Renal cortical epithelial cell (primary cell): ENCODE measurements around the gene USP20. TPM values are rescaled to one million over a fixed set of nuclear protein-coding genes. Genes with fewer than 3 reads are reported as not detected.

Source experiments
- DNase-seq: peaks from one replicate; pipeline ENCODE4 v3.0.0-alpha.2; 2011; ENCODE audit warnings: low read depth
- total RNA-seq: library from RNA; depleted of rRNA; stranded (reverse); fragments of >200 nt; gene quantifications from 2 replicates; pipeline ENCODE4 v1.2.3, GENCODE V29; 2014

Gene USP20
- total RNA-seq, 1 donor from 2014 or later: 18.4 TPM

DNA sequence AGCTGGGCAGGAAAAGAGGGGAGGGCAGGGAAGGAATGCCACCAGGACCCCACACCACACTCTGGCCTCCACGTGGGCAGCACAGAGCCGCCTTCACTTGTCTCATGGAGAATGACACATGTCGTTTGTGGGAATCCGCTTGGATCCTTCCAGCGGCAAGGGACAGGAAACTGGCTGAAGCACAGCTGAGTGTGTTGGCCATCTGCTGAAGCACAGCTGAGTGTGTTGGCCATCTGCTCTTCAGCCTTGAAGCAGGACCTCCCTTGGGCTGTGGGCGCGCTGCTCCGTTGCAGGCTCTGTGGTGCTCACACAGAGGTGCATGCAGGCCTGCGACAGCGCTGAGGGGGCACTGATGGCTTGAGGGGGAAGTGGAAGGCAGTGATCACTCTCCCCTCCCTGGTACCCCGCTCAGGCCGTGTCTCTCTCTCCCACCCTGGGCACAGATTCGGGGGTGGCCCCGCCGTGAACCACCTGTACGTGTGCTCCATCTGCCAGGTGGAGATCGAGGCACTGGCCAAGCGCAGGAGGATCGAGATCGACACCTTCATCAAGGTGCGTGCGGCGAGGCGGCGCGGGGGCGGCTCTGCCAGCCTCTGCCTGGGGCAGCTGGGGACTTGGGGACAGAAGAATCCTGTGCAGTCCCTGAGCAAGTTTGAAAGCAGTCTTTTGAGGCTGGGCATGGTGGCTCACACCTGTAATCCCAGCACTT lies 40.6 kb downstream of the USP20 start:
- DNase-seq: no peak

DNA sequence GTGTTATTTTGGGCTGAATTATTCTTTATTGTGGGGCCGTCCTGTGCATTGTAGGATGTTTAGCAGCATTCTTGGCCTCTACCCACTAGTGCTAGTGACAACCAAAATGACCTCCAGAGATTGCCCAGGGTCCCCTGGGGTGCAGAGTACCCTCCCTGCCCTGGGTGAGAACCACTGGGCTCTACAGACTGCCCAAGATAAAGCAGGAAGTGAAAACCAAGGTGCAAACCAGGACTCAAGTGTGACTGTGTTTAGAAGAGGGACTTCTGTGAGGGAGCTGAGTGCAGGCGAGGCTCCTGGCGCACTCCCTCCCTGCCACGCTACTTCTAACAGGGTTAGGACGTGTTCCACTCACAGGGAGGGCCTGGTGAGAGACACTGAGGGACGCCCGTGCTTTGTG lies 41.6 kb downstream of the USP20 start:
- no peak for DNase-seq

DNA sequence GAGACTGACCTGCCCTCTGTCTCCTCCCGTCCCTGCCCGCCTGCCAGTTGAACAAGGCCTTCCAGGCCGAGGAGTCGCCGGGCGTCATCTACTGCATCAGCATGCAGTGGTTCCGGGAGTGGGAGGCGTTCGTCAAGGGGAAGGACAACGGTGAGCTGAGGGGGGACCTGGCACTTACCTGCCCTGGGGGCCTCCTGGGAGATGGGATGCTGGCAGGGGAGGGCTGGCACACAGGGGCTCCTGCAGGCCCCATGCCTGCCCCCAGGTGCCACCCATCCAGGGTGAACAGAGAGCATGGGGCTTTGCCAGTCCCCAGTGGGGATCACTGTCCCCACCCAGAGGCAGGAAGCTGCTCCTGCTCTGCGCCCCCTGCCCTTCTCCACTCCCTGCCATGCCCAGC lies 43.0 kb downstream of the USP20 start:
- DNase-seq: no peak

DNA sequence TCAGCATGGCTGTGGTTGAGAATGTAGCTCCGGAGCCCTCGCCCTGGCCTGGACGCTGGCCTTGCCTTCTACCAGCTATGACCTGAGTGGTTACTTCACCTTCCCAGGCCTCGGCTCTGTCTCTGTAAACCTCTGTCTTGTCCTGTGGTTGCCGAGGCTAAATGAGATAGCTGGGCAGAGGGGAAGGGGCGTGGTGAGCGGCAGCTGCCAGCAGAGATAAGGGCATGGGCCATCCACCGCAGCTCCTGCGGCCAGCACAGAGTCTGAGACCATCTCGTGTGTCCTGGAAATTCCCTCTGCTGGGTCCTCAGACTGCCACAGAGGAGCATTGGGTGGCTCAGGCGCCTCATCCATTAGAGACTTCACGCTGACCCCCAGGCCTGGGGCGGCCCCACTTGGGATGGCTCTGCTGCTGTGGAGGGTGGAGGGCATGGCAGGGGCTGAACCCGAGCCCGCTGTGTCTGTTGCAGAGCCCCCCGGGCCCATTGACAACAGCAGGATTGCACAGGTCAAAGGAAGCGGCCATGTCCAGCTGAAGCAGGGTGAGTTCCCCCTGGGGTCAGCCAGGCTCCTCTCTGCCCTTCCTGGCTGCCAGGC lies 43.9 kb downstream of the USP20 start:
- no peak for DNase-seq

DNA sequence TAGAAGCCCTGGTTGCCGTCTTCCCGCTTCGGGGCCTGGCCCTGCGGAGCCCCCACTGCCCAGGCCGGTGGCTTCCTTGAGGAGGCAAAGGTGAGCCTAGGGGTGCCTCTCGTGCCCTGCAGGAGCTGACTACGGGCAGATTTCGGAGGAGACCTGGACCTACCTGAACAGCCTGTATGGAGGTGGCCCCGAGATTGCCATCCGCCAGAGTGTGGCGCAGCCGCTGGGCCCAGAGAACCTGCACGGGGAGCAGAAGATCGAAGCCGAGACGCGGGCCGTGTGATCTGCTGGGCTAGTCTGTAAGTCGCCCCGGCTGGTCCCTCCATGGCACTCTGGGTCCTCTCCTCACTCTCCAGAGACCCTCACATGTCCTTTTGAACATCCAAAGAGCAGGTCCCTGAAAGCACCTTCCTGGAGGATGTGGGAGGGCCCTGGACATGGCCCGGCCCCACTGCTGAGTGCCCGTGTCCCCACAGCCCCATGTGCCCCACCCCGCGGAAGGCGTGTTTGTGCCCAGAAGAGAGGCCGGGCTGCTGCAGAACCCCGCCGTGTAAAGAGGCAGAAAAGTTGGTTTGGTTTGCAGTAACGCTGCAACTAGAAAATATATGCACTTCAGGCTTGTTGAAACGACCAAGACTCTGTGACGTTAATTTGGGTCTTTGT lies 44.9 kb downstream of the USP20 start:
- DNase-seq: no peak

DNA sequence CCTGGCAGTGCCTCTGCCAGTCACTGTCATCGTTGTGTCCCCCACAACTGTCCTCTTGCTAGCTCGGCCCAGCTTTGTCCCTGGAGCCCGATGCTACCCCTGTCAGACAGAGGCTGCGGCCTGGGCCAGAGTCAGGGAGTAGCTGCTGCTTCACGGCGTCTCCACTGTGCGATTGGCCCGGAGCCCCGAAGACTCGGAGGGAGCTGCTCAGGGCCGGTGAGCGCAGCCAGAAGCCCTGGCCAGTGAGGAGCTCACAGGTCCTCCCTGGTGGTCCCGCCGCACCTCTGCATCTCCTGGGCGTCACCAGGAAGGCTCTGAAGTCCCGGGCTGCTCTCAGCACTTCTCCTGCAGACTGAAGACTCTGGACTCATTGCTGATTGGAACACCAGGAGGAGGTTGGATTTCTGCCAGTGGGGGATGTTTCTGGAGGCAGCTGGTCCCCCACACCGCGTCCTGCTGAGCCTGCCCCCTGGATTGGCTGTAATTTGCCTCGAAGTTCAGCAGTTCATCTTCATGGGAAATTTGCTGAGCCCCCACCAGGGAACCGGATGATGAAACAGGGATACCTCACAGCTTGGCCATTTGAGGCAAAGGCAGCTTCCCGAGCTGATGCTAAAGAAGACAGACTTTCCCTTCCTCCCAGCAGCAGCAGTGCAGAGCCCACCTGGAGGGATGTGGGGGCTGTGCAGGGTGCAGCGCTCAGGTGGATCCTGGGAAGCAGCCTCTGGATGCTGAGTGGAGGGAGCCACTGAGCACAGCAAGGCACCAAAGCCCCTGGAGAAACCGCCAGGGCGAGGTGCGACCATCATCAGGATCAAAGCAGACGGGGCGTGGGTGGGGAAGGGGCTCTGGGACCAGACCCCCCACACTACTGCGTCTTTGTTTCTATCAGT lies 45.6 kb downstream of the USP20 start:
- DNase-seq: no peak

DNA sequence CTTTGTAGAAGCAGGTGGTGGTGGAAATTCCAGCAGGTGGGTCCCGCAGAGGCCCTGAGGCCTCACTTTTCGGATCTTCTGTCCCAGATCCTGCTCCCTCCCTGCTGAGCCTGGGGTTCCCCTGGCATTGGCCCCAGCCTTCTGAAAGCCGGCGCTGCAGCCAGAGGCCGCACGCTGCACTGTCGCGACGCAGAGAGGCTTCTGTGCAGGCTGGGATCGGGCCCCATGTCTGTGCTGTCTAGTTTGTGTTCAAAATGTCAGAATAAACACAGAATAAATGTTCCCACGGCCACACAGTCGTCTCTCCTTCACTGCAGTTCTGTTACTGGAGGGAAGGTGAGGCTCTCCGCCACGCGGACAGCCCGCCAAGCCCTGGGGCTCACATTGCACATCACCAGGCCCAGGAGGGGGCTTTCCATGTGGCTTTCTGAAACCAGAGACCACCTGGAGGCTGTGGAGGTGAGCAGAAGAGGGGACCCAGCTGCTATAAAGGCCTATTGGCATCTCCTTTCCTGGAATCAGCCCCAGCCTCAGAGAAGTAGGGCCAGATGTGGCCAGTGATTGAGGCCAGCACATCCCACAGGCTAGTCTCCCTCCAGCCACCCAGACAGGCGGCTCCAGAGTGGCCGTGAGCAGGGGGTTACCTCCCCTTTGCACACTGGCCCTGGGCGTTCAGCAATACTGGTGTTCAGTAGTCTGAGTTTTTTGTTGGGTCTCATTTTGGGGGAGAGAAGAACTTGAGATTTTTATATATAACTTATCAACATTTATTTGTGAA lies 46.5 kb downstream of the USP20 start:
- no peak for DNase-seq

DNA sequence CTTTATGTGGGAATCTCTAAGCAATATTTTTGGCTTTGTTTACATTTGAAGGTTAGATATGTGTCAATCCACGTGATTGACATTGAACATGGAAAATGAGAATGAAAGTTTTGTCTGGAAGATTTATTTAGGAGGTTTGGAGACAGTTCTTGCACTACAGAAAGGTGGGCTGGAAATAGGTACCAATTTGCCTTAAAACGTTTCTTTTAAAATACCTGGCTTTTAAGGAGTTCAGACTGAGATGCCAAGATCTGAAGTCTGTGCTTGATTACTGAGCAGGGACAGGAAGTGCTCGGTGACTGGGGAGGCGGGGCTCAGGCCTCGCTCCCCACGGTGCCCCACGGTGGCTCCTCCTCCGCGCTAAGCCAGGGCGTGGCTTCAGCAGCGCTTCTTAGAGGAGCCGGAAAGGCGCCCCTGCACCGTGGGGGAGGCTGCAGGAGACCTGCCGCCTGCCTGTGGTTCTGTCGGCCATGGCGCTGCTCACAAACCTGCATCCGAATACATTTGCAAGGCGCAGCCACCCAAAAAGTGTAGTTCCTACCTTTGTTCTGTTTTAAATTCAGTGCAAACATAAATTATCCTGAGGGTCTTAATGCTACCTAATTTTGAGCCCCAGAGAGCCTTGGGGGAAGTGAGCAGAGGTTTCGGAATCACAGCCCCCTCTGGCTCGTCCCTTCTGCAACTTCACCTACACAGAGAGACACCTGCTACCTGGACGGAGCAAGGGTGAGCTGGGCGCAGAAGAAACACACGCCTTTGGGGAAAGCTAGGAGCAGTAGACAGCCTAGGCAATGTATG lies 49.2 kb downstream of the USP20 start:
- peak; percentile 76 for DNase-seq

DNA sequence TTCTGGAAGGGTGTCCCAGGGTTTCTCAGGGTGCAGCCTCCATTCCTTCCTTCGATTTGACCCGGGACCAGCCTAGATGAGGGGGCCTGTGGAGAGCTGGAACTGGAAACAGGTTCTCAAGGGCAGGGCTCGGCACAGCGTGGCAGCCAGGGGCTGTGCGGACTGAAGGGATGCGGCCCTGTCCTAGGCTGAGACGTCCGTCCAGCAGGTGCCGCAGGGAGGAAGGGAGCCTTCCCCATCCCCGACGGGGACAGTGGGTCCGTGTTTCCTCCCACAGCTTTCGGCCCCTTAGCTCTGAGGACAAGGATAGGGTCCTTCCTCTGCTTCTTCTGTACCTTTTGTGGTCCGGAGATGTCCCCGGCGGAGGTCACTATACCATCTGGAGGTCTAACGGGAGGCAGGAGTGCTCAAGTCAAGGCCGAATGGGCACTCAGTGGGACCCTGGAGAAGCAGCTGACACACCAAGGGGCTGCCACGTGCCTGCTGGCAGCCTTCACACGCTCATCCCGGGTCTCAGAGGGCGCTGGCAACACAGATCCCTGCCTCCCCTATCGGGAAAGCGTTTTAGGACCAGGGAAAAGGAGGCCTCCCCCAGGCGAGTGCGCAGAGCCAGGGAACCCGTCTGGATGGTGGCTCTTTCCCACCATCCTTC lies 49.9 kb downstream of the USP20 start:
- DNase-seq: no peak

DNA sequence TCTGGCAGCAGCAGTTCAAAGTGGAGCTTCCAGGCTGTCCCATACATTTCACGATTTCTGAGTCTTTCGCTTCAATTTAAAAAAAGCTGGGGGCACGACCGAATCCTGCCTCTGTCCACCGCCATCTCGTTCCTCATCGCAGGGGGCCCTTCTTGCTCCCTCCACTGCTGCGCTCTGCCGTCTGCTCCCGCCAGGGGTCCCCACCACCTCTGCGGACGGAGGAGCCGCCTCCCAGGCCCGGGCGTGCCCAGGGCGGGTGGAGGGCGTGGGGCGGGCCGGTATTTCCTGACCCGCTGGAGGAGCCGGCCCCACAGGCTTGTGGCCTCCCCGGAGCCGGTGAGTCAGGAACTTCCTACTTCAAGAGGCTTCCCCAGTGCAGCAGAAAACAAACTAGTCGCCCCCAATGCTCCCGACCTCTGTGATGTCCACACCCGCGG lies 50.4 kb downstream of the USP20 start:
- peak; percentile 77 for DNase-seq

DNA sequence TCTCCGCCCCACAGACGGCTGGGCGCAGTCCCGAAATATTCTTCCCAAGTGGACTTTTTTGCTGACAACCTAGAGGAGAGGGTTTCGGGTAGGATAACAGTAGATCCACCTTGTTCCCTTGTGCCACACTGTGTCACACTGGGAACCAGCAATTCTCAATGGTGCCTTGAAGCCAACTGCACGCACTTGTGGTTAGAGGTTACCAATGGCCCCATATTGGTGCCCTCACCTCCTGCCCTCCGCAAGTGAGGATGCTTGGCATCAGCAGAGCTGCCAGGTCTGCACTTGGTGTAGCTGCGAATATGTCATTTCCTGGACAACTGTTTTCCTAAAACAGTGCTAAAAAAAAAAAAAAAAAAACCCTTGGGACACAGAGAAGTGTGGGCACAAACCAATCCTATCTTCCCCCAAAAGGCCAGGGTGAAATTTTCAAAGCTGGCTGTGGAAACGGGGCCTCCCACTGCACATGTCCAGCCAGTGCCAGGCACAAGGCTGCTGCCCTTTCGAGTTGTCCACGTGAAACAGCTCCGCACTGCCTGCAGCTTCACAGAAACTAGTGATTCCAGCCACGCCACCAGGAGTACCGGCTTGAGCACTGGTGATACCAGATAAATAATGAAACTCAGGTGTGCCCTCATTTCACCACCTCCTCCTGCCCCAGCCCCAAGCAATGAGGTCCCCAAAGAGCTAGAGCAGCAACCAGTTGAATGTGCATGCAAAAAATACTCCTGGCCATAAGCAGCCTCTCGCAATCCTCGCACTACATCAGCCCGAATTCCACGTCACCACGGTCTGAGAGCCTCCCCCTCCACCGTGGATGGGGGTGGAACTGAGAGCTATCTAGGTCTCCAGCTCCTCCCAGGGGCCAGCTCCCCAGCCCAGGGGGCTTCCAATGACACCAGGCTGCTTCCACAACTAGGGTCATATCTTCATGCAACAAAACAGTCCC lies 51.2 kb downstream of the USP20 start:
- no peak for DNase-seq

DNA sequence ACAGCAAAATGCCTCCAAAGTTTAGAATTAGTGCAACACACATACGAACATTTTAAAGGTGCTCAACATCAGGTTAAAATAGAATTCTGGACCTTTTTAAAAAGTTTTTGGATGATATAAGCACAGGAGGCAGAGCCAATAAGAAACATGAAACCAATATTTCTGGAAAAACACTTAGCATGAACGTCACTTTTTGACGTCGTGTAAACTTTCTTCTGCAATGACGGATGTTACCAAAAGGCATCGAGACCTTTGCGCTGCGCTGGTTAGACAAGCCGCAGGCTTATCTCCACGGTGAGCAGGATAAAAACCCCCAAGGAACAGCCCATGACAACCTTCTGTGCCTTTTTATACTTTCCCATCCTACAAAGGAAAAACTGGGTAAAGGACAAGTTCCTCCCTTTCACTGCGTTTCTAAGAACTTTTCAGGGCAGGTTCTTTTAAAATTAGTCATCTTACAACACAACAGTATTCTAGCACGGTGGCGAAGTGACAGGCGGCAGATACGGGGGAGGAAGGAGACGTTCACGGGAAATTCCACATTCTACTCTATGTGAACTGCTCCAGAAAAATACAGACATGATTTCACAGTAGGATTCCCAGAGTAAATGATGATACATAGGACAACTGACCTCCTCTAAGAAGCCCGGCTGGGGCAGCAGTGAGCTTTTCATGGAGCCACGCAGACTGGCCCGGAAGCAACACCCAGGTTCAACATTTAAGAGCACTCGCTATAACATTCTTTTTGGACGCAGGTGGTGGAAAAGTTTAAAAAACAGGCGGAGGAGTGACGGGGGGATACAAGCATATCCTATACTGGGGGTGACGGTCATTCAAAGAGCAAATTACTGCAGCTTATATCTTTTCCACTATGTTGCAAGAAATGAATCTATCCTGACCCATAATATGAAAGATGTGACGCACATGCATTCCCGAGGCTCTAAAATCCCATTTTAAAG lies 52.4 kb downstream of the USP20 start:
- no peak for DNase-seq

DNA sequence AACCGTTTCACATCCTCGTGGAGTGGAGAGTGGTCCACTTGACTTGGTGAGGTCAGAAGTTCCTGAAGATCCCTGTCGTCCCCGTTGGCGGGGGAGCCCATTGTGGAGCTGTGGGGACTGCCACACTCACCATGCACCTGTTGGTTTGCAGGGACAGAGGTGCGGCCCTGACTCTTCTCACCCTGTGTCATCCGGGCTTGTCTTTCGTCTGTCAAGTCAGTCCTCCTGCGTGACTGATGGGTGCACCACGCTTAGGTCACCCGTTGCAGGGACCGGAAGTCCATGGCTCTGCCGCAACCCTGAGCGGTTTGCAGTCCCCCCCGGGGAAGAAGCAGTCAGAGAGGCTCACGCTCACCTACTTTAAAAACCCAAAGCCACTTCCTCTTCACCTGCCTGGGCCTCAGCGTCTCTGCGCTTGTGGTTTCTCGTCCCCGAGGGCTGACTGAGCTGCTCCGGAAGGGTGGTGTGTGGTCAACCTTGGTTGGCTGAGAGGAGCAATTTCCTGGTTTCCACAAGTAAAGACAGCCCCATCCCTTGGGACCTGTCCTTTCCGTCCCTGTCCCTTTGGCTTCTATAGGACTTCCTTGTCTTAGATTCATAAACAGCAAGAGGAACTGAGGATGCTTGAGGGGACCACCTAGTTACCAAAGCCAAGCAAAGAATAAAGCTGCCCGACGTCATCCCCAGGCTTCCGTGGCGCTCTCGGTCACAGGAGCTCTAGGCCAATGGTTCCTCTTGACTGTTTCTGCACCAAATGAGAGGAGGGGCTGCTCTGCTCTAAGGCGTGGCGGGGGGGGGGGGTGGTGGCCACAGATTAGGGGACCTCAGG lies 53.2 kb downstream of the USP20 start:
- DNase-seq: no peak

DNA sequence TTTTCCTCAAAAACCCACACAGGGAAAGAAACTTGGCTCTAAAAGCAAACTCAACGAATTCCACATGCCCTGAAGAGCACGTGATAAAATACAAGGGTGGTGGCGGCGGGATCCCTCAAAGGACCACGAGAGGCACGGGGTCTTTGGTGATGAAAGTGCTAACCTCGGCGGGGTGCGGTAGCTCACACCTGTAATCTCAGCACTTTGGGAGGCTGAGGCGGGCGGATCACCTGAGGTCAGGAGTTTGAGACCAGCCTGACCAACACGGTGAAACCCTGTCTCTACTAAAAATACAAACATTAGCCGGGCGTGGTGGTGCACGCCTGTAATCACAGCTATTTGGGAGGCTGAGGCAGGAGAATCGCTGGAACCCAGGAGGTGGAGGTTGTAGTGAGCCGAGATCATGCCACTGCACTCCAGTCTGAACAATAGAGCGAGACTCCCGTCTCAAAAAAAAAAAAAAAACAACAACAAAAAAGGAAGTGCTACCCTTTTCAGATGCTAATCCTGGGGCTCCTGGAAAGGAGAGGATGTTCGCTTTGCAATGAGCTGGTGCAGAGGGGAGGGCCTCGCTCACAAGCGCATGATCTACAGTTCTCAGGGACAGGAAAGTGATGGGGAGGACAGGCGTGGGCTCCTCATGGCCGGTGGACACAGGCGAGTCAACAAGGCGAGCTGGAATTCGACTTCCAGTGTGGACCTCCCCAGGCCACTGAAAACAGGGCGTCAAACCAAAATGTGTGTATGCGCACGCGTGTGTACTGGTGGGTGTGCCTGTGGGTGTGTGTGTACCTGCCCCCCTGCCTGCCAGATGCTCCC lies 54.1 kb downstream of the USP20 start:
- no peak for DNase-seq

DNA sequence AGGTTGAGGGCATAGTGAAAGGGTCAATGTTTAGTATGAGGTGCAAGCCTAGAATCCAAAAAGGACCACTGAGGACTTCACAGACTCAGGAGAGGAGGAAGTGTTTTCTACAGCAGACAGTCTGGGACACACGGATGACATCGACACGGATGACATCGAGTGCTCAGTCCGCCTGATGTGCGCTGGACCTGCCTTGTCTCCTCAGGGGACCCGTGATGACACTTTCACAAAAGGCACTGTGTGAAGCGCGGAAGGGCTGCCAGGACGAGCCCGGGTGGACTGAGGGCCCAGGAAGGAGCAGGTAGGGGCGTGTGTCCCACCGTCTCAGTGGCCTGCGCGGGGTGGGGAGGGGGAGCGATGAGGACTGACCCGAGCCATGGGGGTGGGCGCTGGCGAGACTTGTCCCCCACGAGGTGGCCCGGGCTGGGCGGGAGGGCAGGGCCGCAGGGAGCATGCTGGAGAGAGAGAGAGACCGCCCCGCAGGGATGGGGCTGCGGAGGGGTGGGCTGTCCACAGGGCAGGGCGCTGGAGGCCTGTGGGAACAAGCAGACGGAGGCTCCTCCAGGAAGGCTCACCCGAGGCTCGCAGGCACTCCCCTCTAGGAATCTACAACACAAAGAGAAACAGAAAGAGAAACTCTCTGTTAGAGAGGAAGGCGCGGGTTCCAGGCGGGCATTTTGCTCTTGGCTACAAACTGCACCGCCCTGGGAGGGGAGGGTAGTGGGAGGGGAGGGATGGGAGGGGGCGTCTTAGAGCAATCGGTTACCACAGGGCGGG lies 54.9 kb downstream of the USP20 start:
- DNase-seq: no peak
